HG03565 (cell line): ENCODE data around the gene P2RX5.
A peak's percentile ranks its signal among the peaks of the same experiment; 100 is the strongest.

ENCODE experiments used
- ATAC-seq: cut with Tn5 transposase; IDR thresholded peaks from one replicate; pipeline ENCODE4 v1.9.1; 2021; ENCODE audit warnings: mild to moderate bottlenecking, moderate library complexity; ENCODE audit not compliant: unreplicated experiment

The P2RX5 gene

GRCh38 chr17:3682033-3682432 is 13.9 kb downstream of the P2RX5 start:
- ATAC-seq: no peak

GRCh38 chr17:3681565-3681964 is 14.4 kb downstream of the P2RX5 start:
- no peak for ATAC-seq

GRCh38 chr17:3681057-3681456 is 14.9 kb downstream of the P2RX5 start:
- no peak for ATAC-seq

- no peak for ATAC-seq
Observed at GRCh38 chr17:3679531-3680126, 16.3 kb downstream of the P2RX5 start.

GRCh38 chr17:3678821-3679530 is 17.0 kb downstream of the P2RX5 start:
- no peak for ATAC-seq

GRCh38 chr17:3678095-3678820 is 17.7 kb downstream of the P2RX5 start:
- ATAC-seq: no peak

GRCh38 chr17:3675886-3676285 is 20.1 kb downstream of the P2RX5 start:
- ATAC-seq: no peak

GRCh38 chr17:3672571-3672970 is 23.4 kb downstream of the P2RX5 start:
- no peak for ATAC-seq

- no peak for ATAC-seq
Observed at GRCh38 chr17:3669548-3669947, 26.4 kb downstream of the P2RX5 start.

- no peak for ATAC-seq
Observed at GRCh38 chr17:3669085-3669347, 26.9 kb downstream of the P2RX5 start.

- peak; percentile 82 for ATAC-seq
Observed at GRCh38 chr17:3668279-3669084, 27.5 kb downstream of the P2RX5 start, which contains the start of the genes EMC6 and TAX1BP3. Gene EMC6 (plus strand): TSS chr17:3668812. CDS start chr17:3669147, 335 bp downstream. Gene TAX1BP3 (minus strand): TSS chr17:3668578. CDS start chr17:3668526, 52 bp downstream.

- ATAC-seq: no peak
Observed at GRCh38 chr17:3667366-3668278, 28.3 kb downstream of the P2RX5 start.

GRCh38 chr17:3666516-3666915 is 29.4 kb downstream of the P2RX5 start:
- no peak for ATAC-seq

- ATAC-seq: no peak
Observed at GRCh38 chr17:3665834-3666233, 30.1 kb downstream of the P2RX5 start.

GRCh38 chr17:3663102-3664011 is 32.6 kb downstream of the P2RX5 start:
- ATAC-seq: no peak

GRCh38 chr17:3660311-3660891 is 35.6 kb downstream of the P2RX5 start:
- ATAC-seq: no peak

- ATAC-seq: no peak
Observed at GRCh38 chr17:3659541-3660111, 36.3 kb downstream of the P2RX5 start.

GRCh38 chr17:3658784-3659449 is 37.0 kb downstream of the P2RX5 start:
- ATAC-seq: no peak
